Breast epithelium (tissue), 4 donors: ENCODE data around the gene ADRA1B. TPM values are rescaled to one million over a fixed set of nuclear protein-coding genes. Genes with fewer than 3 reads are reported as not detected.

ENCODE experiments used
- DNase-seq, 2 donors: peaks; one replicate each; pipeline ENCODE4 v3.0.0-alpha.2; 2019; ENCODE audit warnings: low spot score in 2 of 2
- H3K27ac ChIP-seq, 2 donors: fragments of 200-600 bp; sonication (generic) in 1 of 2; one replicate each; pipeline ENCODE4 v1.5.1; 2016 to 2019; ENCODE audit warnings: mild to moderate bottlenecking in 1 of 2
- H3K27me3 ChIP-seq, 2 donors: fragments of 200-600 bp; sonication (generic) in 1 of 2; one replicate each; pipeline versions ENCODE4 v1.5.1 to v1.6.0; 2017 to 2019; ENCODE audit warnings: control low read depth in 1 of 2, mild to moderate bottlenecking in 1 of 2
- H3K36me3 ChIP-seq: fragments of 200-600 bp; one replicate; pipeline ENCODE4 v1.5.1; 2019
- H3K4me1 ChIP-seq, 2 donors: fragments of 200-600 bp; sonication (generic); one replicate each; pipeline ENCODE4 v1.5.1; 2016 to 2019; ENCODE audit warnings: control low read depth in 1 of 2
- H3K4me3 ChIP-seq, 3 donors: fragments of 200-600 bp; sonication (generic); 1 replicate in 2 of 3; 2 replicates in 1 of 3; pipeline ENCODE4 v1.5.1; 2016 to 2019; ENCODE audit warnings: mild to moderate bottlenecking in 3 of 3, moderate library complexity in 2 of 3
- H3K9me3 ChIP-seq, 2 donors: fragments of 200-600 bp; sonication (generic) in 1 of 2; one replicate each; pipeline ENCODE4 v1.5.1; 2016 to 2019; ENCODE audit warnings: control low read depth in 1 of 2
- CTCF ChIP-seq, 3 donors: fragments of 450-650 bp; IDR thresholded peaks; one replicate each; pipeline ENCODE4 v1.5.1; 2016 to 2017; ENCODE audit warnings: antibody characterized with exemption in 3 of 3, mild to moderate bottlenecking in 3 of 3, moderate library complexity in 3 of 3
- POLR2A ChIP-seq: fragments of 450-650 bp; IDR thresholded peaks from one replicate; pipeline ENCODE4 v1.6.1; 2016; ENCODE audit warnings: antibody characterized with exemption, mild to moderate bottlenecking, moderate library complexity
- POLR2AphosphoS5 ChIP-seq, 3 donors: sonication (generic); formaldehyde crosslinking; IDR thresholded peaks; one replicate each; pipeline ENCODE4 v1.6.1; 2017; ENCODE audit warnings: antibody characterized with exemption in 3 of 3
- intact Hi-C: fragments of 100-400 bp; cut with DNase I; formaldehyde crosslinking; loops from one replicate; pipeline ENCODE4 v1.15.1; 2023; ENCODE audit warnings: low total_unique reads
- total RNA-seq, 3 donors: library from RNA; depleted of rRNA; stranded (reverse); fragments of >200 nt; gene quantifications; one replicate each; pipeline ENCODE4 v1.1.0, GENCODE V29; 2016

ADRA1B gene
- total RNA-seq, 3 donors from 2014 or later: 0.33 to 2.9 (median 0.88) TPM

- Histone ChIP-seq H3K4me1 (no peaks in the 10 kb centered on the region), H3K27ac (no peak overlapping the region), H3K36me3 (no peaks in the 10 kb centered on the region), H3K9me3 (no peaks in the 10 kb centered on the region), H3K4me3 (no peak overlapping the region), H3K27me3 (no peaks in the 10 kb centered on the region)
- TF ChIP-seq POLR2AphosphoS5 (IDR thresholded peaks at IDR 0.05): no peak
- TF ChIP-seq CTCF (IDR thresholded peaks at IDR 0.05): no peak
- no peak for TF ChIP-seq POLR2A
- DNase-seq: no peak
- intact Hi-C loops: loop anchor here (1.0 kb wide), 1 partner anchor 8 kb away; no protein-coding TSS in a partner anchor
Measured at GRCh38 chr5:159884917-159885620, 31.2 kb upstream of the ADRA1B start.

GRCh38 chr5:159886296-159886695 is 30.0 kb upstream of the ADRA1B start:
- no peak for TF ChIP-seq POLR2AphosphoS5 (IDR thresholded peaks at IDR 0.05)
- TF ChIP-seq POLR2A: no peak
- no peak for TF ChIP-seq CTCF (IDR thresholded peaks at IDR 0.05)
- Histone ChIP-seq H3K27ac (no peak overlapping the region), H3K9me3 (no peaks in the 10 kb centered on the region), H3K36me3 (no peaks in the 10 kb centered on the region), H3K4me3 (no peak overlapping the region), H3K4me1 (no peaks in the 10 kb centered on the region), H3K27me3 (no peaks in the 10 kb centered on the region)
- no peak for DNase-seq
- intact Hi-C loops: no loop called here

- Histone ChIP-seq H3K36me3 (no peaks in the 10 kb centered on the region), H3K9me3 (no peaks in the 10 kb centered on the region), H3K27me3 (no peaks in the 10 kb centered on the region), H3K27ac (no peak overlapping the region), H3K4me1 (no peaks in the 10 kb centered on the region), H3K4me3 (no peak overlapping the region)
- no peak for DNase-seq
- TF ChIP-seq POLR2AphosphoS5 (IDR thresholded peaks at IDR 0.05) (no peak), POLR2A (no peak), CTCF (IDR thresholded peaks at IDR 0.05) (no peak)
- intact Hi-C loops: no loop called here
Measured at GRCh38 chr5:159887050-159887449, 29.2 kb upstream of the ADRA1B start.

GRCh38 chr5:159888860-159889259 is 27.4 kb upstream of the ADRA1B start:
- DNase-seq: no peak
- intact Hi-C loops: no loop called here
- Histone ChIP-seq H3K27me3 (no peaks in the 10 kb centered on the region), H3K36me3 (no peaks in the 10 kb centered on the region), H3K27ac (no peak overlapping the region), H3K9me3 (no peaks in the 10 kb centered on the region), H3K4me3 (no peak overlapping the region), H3K4me1 (no peaks in the 10 kb centered on the region)
- no peak for TF ChIP-seq CTCF (IDR thresholded peaks at IDR 0.05)
- TF ChIP-seq POLR2AphosphoS5 (IDR thresholded peaks at IDR 0.05): no peak
- TF ChIP-seq POLR2A: no peak

GRCh38 chr5:159890141-159890540 is 26.1 kb upstream of the ADRA1B start:
- DNase-seq: no peak
- H3K27ac ChIP-seq: no peak overlapping the region
- intact Hi-C loops: no loop called here
- H3K4me3 ChIP-seq: no peak overlapping the region
- TF ChIP-seq POLR2A (no peak), CTCF (IDR thresholded peaks at IDR 0.05) (no peak), POLR2AphosphoS5 (IDR thresholded peaks at IDR 0.05) (no peak)
- H3K36me3 ChIP-seq: no peaks in the 10 kb centered on the region
- no peaks in the 10 kb centered on the region for H3K9me3 ChIP-seq
- H3K4me1 ChIP-seq: no peaks in the 10 kb centered on the region
- no peaks in the 10 kb centered on the region for H3K27me3 ChIP-seq
